Activated CD4-positive, CD25-positive, alpha-beta regulatory T cell (primary cell): ENCODE results near the gene FIP1L1.
"Not testable (repeated sequence)": the region's sequence is repeated elsewhere in the genome, so short reads cannot be mapped to it uniquely, and the experiment has no call there.

Experiments
- DNase-seq, 4 experiments: peaks; one replicate each; lab custom pipeline; 2025; lab: John Stamatoyannopoulos, UW

The FIP1L1 gene

DNA sequence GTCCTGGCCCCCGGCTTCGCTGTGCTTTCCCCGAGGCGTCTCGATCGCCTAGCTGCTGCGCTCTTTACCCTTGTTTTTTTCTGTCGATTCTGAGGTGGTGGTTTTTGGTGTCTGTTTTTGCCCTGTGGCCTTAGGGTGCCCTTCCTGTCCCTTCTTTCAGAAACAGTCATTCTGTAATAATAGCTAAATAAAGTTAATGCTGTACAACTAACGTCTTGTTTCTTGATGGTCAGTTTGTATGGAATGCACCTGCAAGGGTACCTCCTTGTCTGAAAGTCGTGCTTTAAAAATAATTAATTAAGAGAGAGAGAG is 686 bp downstream of the FIP1L1 start:
- DNase-seq: no peak

DNA sequence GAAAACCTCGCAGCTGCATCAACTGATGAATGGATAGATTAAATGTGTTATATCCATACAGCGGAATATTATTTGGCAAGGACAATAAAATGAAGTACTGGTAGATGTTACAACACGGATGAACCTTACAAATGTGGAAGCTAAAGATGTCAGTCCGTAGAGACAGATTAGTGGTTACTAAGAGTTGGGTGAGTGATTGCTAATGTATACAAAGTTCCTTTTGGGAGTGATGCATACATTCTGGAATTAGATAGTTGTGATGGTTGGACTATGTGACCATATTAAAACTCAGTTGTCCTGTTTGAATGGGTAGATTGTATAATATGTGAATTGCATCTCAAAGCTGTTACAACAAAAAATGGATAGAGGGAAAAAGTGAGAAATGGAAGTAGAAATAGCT is 2.8 kb downstream of the FIP1L1 start:
- DNase-seq: no peak

- DNase-seq: not testable (repeated sequence)
These were observed 32.0 kb downstream of the FIP1L1 start for GRCh38 chr4:53409479-53409878.

DNA sequence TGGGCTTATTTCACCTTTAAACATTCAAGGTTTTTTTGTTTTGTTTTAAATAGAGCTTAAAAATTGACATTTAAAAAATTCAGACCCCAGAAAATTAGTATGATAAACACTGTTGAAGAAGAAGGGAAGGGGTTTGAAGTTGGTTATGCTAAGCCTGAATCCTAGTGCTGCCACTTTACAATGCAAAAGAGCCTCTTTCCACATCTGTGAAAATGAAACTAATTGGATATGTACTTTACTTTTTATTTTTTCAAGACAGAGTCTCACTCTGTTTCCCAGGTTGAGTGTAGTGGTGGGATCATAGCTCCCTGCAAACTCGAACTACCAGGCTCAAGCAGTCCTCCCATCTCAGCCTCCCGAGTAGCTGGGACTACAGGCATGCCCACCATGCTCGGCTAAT is 41.8 kb downstream of the FIP1L1 start:
- no peak for DNase-seq

- no peak for DNase-seq
These were observed 44.4 kb downstream of the FIP1L1 start for GRCh38 chr4:53421791-53422190.

GRCh38 chr4:53422367-53422766 is 44.9 kb downstream of the FIP1L1 start:
- DNase-seq: no peak

DNA sequence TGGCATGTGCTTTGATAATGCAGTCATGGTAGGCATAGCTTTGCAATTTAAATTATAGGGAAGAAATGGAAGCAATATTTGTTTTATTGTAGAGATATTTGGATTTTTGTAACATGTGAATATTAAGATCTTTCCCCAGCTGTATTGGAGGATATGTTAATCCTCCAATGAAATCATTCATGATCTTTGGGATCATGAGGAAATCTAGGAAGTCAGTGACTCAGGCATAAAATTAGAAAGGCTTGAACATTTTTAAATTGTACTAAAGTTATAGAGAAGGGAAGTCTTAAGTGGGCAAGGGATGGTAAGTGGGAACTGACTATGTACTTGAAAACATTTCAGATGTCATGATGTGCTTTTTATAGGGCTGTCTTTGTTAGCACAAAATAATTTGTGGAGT is 46.8 kb downstream of the FIP1L1 start:
- DNase-seq: no peak

- DNase-seq: no peak
These were observed 49.9 kb downstream of the FIP1L1 start for GRCh38 chr4:53427366-53427765.

DNA sequence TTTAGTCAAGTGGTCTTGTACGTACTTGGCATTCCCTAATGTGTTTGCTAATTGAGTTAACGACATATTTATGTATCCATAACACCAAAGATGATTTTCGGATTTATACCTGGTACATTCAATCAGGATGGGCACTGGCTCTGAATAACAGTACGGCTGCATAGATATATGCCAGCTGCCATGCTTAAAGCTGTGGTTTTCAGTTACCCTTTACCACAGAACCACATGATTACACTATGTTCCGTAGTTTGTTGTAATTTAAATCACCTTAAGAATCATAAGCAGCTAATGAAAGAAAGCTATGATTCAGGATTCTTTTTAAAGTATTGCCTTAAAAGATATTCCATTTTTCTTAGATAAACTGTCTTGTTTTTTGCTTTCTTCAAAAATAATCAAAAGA is 53.6 kb downstream of the FIP1L1 start:
- DNase-seq: no peak

GRCh38 chr4:53432528-53433424 is 55.3 kb downstream of the FIP1L1 start:
- DNase-seq: no peak

DNA sequence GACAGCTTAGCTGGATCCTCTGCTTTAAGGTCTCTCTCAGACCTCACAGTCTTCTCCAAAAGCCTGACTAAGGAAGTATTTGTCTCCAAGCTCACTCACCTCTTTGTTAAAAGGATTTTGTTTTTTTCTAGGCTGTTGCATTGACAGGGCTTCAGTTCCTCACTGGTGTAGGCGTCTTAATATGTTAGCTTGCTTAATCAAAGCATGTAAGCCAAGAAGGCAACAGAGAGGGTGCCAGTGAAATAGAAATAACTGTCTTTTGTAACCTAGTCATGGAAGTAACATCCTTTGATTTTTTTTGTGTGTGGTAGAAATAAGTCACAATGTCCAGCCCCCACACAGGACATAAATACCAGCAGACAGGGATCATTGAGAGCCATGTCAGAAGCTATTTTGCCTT is 58.8 kb downstream of the FIP1L1 start:
- no peak for DNase-seq

- no peak for DNase-seq
These were observed 64.1 kb downstream of the FIP1L1 start for GRCh38 chr4:53441564-53441963.

DNA sequence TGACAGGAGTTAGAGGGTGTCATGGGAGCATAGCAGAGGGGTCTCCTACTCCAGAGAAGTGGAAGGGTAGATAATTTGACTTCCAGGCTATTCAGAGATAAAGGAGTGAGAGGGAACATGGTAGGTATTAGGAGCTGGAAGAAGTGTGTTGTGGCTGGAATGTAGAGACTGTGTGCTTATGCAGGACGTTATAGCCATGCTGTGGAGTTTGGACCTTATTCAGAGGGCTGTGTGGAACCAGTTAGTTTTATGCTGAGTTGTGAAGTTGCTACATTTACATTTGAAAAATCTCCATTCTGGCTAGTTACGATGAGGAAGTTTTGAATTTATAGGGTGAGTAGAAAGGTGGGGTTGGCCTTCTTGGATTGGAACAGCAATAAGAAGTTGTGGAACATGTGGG is 67.5 kb downstream of the FIP1L1 start:
- no peak for DNase-seq

DNA sequence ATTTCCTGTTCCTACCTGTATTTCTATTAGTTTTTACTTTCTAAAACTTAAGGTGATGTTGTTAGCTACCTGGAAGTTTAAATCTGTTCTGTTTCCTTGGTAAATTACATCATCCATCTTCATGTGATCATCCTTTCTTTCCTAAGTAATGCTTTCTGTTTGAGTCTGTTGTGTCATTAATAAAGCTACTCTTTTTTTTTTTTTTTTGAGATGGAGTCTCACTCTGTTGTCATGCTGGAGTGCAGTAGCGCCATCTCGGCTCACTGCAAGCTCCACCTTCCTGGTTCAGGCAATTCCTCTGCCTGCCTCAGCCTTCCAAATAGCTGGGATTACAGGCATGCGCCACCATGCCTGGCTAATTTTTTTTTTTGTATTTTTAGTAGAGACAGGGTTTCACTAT is 73.3 kb downstream of the FIP1L1 start:
- DNase-seq: no peak

- DNase-seq: no peak
These were observed 75.9 kb downstream of the FIP1L1 start for GRCh38 chr4:53453385-53453784.

GRCh38 chr4:53455766-53456165 is 78.3 kb downstream of the FIP1L1 start:
- no peak for DNase-seq

DNA sequence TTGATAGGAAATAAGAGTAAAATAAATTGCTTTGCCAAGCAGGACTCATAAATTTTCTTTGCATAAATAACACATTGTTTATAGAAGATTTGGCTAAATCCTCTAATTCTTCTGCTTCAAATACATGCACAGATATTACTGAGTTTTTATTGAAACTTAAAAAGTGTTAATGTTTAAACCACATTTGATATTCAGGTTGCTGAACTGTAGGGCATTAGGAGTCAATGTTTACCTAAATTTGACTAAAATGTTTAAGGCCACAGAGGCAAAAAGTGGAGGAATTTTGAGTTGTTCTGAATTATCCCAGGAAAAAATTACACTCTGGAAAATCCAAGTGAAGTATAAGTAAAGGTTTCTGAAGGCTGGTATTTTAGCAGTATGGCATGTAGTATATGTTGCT is 78.7 kb downstream of the FIP1L1 start:
- DNase-seq: no peak

GRCh38 chr4:53459548-53459947 is 82.1 kb downstream of the FIP1L1 start:
- DNase-seq: no peak

- DNase-seq: no peak
These were observed 83.8 kb downstream of the FIP1L1 start for GRCh38 chr4:53461244-53461643.

DNA sequence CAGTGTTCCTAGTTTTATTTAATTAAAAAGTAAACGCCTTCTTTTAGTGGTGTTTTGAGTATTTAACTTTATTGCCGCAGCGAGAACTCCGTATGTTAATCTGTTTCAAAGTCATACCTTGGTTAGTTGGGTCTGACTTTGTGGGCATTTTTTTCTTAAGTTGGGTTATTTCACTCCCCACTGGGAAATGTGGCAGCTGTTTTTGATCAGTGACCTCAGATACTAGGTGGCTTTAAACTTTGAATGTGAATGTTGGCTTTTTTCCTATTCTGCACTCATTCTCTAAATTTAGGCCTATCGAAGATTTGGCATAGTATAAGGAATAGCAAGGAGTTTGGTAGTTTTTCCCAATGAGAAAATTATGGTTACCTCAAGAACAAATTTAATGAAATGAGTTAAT is 85.9 kb downstream of the FIP1L1 start:
- no peak for DNase-seq

GRCh38 chr4:53465281-53465680 is 87.8 kb downstream of the FIP1L1 start:
- DNase-seq: no peak

DNA sequence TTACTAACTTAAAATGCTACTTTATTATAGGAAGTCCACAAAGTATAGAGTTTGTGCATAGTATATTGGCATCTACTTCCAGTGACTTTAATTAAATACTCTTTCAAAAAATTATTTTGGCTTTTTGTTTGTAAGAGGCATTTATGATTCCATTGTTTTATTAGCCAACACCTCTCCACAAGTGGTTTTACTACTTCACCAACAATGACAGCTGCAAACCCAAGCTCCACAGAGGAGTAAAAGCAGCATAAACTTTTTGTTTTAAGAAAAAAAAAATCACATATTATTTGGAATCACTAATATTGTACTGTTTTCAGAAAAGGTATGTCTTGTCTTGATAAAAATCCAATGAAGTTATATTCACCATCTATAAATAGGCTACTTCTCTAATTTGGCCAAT is 88.5 kb downstream of the FIP1L1 start:
- no peak for DNase-seq

DNA sequence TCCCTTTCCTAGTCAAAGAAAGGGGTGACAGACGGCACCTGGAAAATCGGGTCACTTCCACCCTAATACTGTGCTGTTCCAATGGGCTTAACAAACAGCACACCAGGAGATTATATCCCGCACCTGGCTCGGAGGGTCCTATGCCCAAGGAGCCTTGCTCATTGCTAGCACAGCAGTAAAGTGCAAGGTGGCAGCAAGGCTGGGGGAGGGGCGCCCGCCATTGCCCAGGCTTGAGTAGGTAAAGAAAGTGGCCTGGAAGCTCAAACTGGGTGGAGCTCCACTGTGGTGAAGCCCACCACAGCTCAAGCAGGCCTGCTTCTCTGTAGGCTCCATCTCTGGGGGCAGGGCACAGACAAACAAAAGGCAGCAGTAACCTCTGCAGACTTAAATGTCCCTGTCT is 89.1 kb downstream of the FIP1L1 start:
- not testable (repeated sequence) for DNase-seq
